Pulmonary artery endothelial cell (primary cell): Measurements from ENCODE around the gene GPR89A. TPM values are rescaled to one million over a fixed set of nuclear protein-coding genes. Genes with fewer than 3 reads are reported as not detected.
A peak's percentile ranks its signal among the peaks of the same experiment; 100 is the strongest.
"Not testable (repeated sequence)": the region's sequence is repeated elsewhere in the genome, so short reads cannot be mapped to it uniquely, and the experiment has no call there.

Experiments
- DNase-seq: peaks from one replicate; pipeline ENCODE4 v3.0.0-alpha.2; 2011; ENCODE audit warnings: low read depth, low spot score
- total RNA-seq: library from RNA; depleted of rRNA; stranded (reverse); fragments of >200 nt; gene quantifications from 2 replicates; pipeline ENCODE4 v1.2.3, GENCODE V29; 2014

GPR89A gene
- 22.3 and 26.9 TPM in 2 replicates for total RNA-seq

DNA sequence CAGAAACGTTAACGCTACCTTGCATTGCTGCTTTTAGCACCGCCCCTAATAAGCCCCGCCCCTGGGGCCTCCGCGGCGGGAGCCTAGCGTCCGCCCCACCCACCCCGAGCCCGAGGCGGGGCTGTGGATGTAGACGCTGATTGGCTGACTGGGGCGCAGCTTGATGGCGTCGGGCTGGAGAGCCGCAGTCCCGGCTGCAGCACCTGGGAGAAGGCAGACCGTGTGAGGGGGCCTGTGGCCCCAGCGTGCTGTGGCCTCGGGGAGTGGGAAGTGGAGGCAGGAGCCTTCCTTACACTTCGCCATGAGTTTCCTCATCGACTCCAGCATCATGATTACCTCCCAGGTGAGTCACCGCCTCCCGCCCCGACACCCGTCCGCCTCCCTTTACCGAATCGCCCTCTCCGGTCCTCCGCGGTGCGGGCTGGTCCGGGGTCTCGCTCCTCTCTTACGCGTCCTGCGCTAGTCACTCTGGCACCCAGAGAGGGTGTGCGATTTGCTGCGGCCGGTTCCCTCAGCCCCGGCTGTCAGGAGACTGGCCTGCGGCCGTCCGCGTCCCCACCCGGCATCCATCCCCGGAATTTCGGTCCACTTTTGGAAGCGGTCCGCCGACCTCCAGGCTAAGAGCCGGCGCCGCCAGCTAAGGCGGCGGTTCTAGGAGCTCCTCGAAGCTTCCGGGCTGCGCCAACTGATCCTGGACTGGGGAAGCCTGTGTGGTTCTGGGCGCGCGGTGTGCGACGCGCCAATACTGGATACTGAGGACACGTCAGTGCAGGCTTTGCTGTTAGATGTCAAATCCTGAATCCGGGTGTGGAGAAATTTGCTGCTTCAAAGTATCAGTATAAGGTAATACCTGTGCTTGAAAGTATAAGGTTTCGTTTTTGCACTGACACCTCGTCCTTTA lies at the start of gene GPR89A:
Gene GPR89A, plus strand, starts transcription at position 156 of the 901 bp plus-strand sequence. Its CDS starts 146 bp downstream, at position 302.
- DNase-seq: peak; percentile 63

DNA sequence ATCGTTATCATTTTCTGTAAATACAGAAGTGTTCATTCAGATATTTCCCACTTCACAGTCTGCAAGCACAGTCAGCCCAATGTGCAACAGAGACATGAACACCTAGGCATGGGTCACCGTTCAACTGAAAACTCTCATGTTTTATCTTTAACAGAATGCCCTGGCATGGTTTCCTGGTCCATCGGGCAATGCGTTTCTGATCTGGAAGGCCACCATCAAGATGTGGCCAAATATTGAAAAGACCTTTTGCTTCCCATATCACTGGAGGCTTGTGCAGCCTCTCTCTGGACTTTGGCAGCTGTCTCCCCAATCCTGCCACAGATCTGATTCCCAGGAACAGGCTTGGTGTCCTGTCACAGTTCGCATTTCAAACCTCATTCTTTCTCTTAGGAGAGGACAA lies 21.0 kb upstream of the GPR89A start:
- DNase-seq: not testable (repeated sequence)

DNA sequence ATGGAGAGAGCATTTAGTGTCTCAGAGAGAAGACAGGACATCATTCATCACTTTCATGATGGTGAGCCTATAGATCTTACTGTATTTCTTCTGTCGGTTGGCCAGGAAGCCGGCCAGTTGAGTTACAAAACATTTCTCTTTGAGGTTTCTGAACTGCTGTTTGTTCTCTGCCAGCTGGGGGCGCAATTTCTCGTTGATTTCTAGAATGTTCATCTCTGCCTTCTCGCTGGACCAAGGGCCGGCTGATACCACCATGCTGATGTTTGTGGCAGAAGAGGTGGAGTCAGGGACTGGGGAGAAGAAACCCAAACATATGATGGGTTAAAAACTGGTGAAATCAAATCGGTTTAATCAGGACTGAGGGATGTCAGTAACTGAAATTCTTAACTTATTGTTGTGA lies 17.0 kb upstream of the GPR89A start:
- not testable (repeated sequence) for DNase-seq

DNA sequence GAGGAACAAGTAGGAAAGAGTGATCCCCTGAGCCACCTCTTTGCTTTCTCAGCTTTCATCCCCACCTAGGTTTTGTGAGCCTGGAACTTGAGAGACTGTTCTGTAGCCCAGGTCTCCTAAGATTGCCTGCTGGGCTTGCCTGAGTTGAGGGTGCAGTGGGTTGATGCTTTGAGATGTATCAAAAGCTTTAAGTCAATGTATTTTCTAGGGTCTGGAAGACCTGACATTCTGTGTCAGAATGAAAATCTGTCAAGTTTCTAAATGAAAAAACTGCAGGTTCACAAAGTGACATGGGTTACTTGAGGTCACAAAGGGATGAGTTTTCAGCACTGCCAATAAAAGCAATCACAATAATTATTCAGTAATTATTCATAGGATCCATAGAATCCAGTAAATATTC lies 15.4 kb upstream of the GPR89A start:
- DNase-seq: not testable (repeated sequence)

DNA sequence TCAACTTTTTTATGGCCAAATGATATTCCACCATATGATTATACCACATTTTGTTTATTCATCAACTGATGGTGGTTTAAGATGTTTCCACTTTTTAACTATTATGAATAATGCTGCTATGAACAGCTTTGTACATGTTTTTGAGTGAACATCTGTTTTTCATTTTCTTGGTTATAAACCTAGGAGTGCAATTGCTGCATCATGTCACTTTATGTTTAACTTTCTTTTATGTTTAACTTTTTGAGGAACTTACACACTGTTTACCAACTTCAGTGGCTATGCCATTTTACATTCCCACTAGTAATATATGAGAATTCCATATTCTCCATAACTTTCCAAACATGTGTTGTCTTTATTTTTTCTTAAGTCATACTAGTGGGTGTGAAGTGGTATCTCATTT lies 12.4 kb upstream of the GPR89A start:
- DNase-seq: not testable (repeated sequence)

DNA sequence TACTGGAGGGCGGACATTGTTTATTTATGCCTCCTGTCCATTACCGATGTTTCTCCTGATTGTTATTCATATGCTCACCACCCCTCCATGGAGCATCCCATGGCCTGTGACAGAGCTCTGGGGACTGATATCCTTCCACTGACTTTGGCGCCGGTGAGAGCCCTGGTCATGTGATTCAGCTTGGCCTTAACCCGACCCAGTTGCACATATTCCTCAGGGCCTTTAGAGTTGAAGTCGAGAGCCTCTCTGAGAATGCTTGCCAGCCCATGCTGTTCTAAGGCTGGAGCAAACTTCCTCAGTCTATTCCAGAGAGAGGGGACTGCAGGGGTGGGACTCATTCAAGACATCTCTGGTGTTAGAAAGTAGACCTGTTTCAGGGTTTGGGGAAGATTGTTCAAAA lies 11.6 kb upstream of the GPR89A start:
- not testable (repeated sequence) for DNase-seq

DNA sequence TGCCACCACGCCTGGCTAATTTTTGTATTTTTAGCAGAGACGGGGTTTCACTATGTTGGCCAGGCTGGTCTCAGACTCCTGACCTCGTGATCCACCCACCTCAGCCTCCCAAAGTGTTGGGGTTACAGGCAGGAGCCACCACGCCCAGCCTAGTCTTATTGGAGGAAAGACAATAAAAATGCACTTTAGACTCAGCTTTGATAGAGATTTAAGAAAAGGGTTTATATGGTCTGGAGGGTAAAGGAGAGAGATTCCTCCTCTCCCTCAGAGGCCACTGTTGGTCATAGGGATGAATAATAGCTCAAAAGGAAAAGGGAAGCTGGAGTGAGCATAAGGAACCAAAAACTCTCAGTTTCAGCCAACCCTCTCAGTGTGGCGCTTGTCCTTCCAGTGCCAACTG lies 8.4 kb upstream of the GPR89A start:
- DNase-seq: not testable (repeated sequence)

DNA sequence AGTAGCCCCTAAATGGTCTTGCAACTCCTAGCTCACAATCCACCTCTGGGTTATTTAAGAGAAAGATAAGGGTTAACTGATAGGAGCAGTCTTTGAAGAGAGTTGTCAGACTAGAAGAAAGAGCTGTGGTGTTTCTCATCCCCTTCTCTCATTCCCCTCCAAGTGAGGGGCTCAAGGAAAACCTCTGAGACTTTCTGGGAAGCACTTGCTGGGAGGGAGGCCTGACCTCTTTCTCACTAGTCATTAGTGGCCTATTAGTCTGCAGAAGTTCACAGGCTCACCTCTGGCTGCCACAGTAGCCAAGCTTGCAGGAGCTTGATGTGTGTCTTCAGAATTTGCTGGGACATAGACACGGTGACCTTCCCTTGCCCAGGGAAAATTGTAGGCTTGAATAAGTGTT lies 6.2 kb upstream of the GPR89A start:
- no peak for DNase-seq

DNA sequence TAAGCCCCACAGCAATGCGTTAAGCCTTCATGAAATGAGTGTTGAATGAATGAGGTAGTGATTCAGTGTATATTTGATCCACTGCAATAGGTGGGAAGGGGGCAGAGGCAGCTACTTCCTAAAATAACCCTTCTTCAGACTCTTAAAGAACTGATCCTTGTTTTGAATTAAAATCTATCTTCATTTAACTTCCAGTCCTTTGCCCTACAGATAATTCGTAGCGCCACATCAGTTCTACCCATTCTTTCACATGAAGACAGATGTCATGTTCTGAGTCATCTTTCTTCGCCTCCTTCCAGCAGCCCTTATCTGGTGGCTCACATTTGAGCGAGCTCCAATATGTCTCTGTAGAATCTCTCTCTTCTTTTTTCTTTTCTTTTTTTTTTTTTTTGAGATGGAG lies 948 bp upstream of the GPR89A start:
- DNase-seq: not testable (repeated sequence)

DNA sequence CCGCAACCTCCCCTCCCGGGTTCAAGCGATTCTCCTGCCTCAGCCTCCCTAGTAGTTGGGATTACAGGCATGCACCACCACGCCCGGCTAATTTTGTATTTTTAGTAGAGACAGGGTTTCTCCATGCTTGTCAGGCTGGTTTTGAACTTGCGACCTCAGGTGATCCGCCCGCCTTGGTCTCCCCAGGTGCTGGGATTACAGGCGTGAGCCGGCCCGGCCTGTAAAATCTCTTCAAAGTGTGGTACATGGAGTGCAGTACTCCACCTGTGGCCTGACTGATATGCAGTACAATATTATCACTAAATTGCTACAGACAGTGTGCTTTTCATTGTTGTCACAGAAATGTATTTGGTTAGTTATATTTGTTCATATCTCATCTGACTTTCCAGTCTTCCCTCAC lies 499 bp upstream of the GPR89A start:
- DNase-seq: not testable (repeated sequence)

DNA sequence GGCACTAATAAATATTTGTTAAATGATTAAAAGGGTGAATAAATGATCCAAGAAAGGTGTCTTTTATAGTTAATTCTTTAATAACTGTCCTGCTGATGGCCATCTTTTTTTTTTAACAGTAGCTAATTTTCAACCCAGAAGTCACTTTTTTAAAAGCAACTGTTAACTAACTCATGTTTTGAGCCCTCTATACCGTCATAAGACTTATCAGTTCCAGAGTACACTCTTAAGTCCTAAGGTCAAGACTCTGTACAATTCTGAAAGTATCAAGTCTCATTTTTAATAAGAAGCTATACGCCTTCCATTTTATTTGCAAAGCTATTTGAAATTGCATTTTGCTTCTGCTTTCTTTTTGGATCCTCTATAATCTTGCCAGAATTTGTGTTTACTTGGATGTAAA lies 3.0 kb downstream of the GPR89A start:
- not testable (repeated sequence) for DNase-seq

DNA sequence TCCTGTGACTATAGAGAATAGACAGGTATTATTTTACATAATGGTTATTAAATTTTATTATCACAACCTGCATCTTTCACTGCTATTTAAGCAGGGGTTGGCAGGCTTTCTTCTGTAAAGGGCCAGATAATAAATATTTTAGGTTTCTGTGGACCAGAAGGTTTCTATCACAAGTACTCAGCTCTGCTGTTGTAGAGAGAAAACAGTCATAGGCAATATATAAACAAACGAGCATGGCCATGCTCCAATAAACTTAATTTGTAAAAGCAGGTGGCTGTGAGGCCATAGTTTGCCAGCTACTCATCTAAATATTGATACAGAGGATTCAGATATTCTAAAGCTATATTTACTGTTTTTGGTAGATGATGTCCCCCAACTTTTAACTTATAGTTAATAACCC lies 12.3 kb downstream of the GPR89A start:
- not testable (repeated sequence) for DNase-seq

DNA sequence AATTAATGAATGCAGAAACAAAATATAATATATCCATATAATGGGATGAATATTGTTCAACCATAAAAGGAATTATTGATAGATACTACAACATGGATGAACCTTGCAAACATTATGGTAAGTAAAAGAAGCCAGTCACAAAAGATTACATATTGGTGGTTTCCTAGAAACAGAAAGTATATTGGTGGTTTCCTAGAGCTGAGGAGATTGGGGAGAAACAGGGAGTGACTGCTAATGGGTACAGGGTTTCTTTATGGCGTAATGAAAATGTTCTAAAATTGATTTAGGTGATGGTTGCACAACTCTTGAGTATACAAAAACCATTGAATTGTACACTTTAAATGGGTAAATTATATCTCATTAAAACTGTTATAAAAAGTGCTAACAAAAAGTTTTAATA lies 14.4 kb downstream of the GPR89A start:
- DNase-seq: not testable (repeated sequence)

DNA sequence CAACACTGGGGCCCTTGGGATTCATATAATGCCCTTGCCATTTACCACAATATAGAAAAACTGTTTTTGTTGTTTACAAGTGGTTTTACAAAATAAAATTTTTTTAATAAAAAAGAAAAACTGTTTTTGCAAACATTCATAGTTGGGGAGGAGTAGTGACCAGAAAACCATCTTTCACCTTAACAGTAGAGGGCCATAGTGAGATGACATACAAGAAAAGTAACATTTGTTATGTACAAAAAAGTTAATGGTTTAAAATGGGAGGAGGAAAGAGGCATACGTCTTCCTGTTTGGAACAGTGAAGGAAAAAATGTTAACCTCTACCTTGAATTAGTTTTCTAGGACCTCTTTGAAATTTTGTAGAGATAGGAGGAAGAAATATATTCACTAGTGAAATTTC lies 28.4 kb downstream of the GPR89A start:
- DNase-seq: not testable (repeated sequence)

DNA sequence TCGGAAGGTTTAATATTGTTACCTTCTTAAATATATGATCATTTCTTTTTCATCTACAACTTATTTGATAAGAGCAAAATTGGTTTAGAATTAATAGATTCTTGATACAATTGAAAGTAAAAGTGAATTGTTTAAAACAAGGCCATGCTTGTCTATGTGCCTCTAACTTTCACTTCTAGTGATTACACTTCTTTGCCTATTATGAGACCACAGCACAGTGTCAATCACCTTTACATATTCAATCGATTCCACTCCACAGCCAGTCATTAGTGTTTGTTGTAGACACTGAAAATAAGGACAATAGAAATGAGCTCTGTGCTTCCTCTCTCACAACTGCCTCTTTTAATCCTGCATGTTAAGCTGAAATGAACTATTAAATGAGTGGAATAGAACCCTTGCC lies 34.1 kb downstream of the GPR89A start:
- not testable (repeated sequence) for DNase-seq

DNA sequence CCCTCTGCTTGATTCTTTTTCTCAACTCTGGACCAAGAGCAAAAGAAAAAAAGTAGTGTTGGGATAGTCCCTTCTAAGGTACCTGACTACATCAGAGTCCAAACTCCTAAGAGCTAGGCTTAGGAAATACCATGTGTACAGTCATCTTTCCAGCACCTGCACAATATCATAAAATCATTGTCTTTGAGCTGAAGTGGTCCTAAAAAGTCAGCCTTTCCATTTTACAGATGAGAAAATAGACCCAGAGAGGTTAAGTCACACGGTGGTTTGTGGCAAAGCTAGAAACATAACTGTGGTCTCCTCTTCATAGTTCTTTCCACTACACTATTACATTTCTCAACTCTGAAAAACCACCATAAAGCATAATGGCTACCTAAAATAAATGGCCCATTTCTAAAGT lies 36.2 kb downstream of the GPR89A start:
- not testable (repeated sequence) for DNase-seq

DNA sequence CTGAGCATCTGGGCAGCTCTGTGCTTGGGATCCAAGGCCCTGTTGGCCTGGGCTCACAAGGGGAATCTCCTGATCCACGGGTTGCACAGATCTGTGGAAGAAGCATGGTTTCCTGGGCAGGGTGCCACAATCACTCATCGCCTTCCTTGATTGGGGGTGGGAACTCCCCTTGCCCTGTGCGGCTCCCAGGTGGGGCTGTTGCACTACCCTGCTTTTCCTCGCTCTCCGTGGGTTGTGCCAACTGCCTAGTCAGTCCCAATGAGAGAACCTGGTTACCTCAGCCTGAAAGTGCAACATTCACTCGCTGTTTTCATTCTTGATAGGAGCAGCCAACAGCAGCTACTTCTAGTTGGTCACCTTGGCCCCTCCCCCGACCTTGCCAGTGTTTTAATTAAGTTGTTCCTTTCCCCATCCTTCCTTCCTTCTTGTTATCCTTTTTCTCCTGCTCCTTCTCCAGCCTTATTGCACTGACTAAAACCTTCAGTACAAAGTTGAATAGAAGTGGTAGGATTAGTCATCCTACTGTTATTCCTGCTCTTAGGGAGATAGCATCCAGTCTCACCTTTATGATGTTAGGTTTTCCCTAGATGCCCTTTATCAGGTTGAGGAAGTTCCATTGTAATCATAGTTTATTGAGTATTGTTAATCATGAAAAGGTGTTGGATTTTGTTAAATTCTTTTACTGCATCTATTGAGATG lies 48.6 kb downstream of the GPR89A start:
- DNase-seq: not testable (repeated sequence)

DNA sequence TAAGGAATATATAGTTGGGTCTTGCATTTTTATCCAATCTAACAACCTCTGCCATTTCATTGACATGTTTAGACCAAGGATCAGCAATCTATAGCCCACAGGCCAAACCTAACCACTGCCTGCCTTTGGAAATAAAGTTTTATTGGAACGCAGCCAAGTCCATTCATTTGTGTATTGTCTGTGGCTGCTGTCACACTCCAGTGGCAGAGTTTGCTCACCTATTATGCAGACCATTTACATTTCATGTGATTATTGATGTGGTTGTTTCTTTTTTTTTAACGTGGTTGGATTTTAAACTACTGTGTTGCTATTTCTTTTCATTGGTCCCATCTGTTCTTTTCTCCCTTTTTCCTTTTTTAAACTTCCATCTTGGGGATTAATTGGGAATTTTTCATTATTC lies 54.7 kb downstream of the GPR89A start:
- not testable (repeated sequence) for DNase-seq

DNA sequence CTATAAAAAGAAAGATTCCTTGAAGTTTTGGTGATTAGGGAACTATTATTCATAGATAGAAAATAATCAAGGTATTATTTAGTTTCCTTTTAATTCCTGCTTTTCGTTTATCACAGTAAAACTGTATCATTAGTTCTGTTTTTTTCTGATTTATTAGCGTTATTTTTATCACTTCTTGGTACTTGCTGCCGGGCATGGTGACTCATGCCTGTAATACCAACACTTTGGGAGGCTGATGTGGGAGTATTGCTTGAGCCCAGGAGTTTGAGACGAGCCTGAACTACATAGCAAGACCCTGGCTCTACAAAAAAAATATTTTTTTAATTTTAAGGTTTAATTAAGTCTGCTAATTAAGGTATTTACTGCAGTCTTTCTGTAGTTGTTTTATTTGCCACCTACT lies 57.2 kb downstream of the GPR89A start:
- DNase-seq: not testable (repeated sequence)

DNA sequence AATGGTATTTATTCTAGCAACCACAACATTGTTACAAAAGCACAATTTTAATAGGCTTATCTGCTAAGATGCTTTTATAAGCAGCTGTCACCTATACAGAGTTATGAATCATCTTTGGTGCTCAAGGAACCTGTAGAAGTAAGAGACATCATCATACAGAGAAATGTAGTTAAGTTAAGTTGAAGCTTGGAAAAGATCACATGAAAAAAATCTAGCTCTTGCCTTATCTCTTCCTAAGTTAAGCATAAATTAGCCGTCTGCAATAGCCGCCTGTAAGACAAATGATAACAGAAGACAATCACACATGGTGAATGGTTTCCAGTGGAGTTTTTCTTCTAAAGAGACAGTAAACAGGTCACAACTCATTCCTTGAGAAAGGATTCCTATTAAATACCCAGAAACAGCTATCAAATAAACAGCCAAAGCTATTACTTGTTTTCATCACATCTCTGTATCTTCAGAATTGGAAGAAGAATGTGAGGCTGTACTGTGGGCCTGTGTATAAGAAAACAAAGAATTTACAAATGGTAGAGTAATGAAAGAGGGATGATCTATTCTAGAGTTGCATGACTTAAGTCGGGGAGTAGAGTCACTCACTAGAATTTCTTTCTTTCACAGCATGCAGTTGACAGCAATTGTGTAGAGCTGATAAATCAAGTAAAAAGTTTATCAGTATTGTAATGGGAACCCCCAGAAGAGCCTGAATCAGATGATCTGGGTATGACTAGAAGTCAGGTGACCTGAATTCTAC lies 63.4 kb downstream of the GPR89A start:
- not testable (repeated sequence) for DNase-seq

DNA sequence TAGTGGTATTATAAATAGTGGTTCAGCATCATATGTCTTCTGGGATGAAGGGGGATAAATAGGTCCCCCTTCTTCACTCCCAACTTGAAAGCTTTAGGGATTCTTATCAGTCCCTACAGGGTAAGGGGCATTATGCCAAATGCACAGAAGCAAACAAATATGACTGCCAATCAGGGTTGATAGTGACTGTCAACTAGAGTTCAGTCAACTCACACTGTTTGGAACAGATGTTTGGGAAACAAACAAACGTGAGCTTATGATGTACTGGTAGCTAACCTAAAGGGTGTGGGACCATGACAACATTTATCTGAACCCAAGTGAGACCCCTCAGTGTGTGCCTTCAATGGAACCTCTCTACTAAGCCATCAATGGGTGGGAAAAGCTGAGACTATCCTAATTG lies 65.4 kb downstream of the GPR89A start:
- DNase-seq: not testable (repeated sequence)

DNA sequence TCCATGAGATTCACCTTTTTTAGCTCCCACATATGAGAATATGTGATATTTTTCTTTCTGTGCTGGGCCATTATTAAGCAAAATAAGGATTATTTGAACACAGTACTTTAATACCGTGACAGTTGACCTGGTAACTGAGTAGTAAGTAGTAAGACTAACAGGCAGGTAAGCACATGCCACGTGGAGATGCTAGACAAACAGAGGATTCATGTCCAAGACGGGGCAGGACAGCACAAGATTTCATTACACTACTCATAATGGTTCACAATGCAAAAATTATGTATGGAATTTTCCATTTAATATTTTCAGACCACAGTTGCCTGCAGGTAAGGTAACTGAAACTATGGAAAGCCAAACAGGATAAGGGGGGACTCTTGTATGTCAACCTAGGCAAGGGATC lies 77.1 kb downstream of the GPR89A start:
- DNase-seq: not testable (repeated sequence)
